Right kidney (tissue), 1 donor: ENCODE measurements around the gene EEF1AKMT4.

Source experiments
- DNase-seq: peaks from one replicate; pipeline ENCODE4 v3.0.0-alpha.2; 2016

EEF1AKMT4 gene

GRCh38 chr3:184234671-184235380 is 14.6 kb upstream of the EEF1AKMT4 start:
- no peak for DNase-seq

GRCh38 chr3:184235381-184236032 is 14.0 kb upstream of the EEF1AKMT4 start:
- no peak for DNase-seq

GRCh38 chr3:184236033-184236410 is 13.4 kb upstream of the EEF1AKMT4 start:
- no peak for DNase-seq

- no peak for DNase-seq
Observed at GRCh38 chr3:184236636-184237035, 12.8 kb upstream of the EEF1AKMT4 start.

GRCh38 chr3:184237211-184237610 is 12.3 kb upstream of the EEF1AKMT4 start:
- no peak for DNase-seq

- no peak for DNase-seq
Observed at GRCh38 chr3:184237807-184238206, 11.7 kb upstream of the EEF1AKMT4 start.

- no peak for DNase-seq
Observed at GRCh38 chr3:184238246-184238818, 11.1 kb upstream of the EEF1AKMT4 start.

- DNase-seq = no peak
Observed at GRCh38 chr3:184239221-184239620, 10.3 kb upstream of the EEF1AKMT4 start.

- DNase-seq = no peak
Observed at GRCh38 chr3:184239708-184240107, 9.8 kb upstream of the EEF1AKMT4 start.

- peak; percentile 9 for DNase-seq
Observed at GRCh38 chr3:184240384-184241140, 8.9 kb upstream of the EEF1AKMT4 start.

- no peak for DNase-seq
Observed at GRCh38 chr3:184241141-184241446, 8.4 kb upstream of the EEF1AKMT4 start.

GRCh38 chr3:184241447-184242296 is 7.8 kb upstream of the EEF1AKMT4 start:
- DNase-seq = peak; percentile 48

GRCh38 chr3:184242297-184242685 is 7.2 kb upstream of the EEF1AKMT4 start:
- DNase-seq = no peak

- DNase-seq = peak; percentile 86
Observed at GRCh38 chr3:184248454-184249411, 739 bp upstream of the EEF1AKMT4 start, which contains the start of gene ALG3. Gene ALG3 (minus strand): TSS chr3:184248962. CDS start chr3:184248940, 22 bp downstream.

GRCh38 chr3:184250167-184250828 is 826 bp downstream of the EEF1AKMT4 start:
- DNase-seq = peak; percentile 61

GRCh38 chr3:184255291-184256039 is 6.0 kb downstream of the EEF1AKMT4 start:
- no peak for DNase-seq

- DNase-seq = no peak
Observed at GRCh38 chr3:184257083-184257915, 7.8 kb downstream of the EEF1AKMT4 start.

- DNase-seq = no peak
Observed at GRCh38 chr3:184258926-184259325, 9.5 kb downstream of the EEF1AKMT4 start.
